B cell (primary cell): ENCODE results near the gene EIF2AK2. TPM values are rescaled to one million over a fixed set of nuclear protein-coding genes. Genes with fewer than 3 reads are reported as not detected.

Experiments used
- ATAC-seq: fragments of 200-7000 bp; cut with Tn5 transposase; one replicate; pipeline ENCODE4 v1.10.0; 2021; ENCODE audit warnings: low read depth, mild to moderate bottlenecking, moderate number of reproducible peaks, moderate library complexity
- CTCF ChIA-PET: fragments of 350-600 bp; sonication (Branson Sonifier 250); formaldehyde crosslinking; loops from one replicate; lab custom pipeline; 2021; ENCODE audit warnings: antibody characterized with exemption, inconsistent platforms; lab: Charles Lee
- POLR2A ChIA-PET: fragments of 350-600 bp; sonication (Branson Sonifier 250); formaldehyde crosslinking; loops from one replicate; lab custom pipeline; 2021; ENCODE audit warnings: antibody characterized with exemption; lab: Charles Lee
- DNase-seq: peaks from one replicate; pipeline ENCODE4 v3.0.0; 2013
- H2AFZ ChIP-seq: 2 replicates; pipeline ENCODE4 v1.6.1; 2012; ENCODE audit warnings: mild to moderate bottlenecking, low read depth, low read length; ENCODE audit not compliant: insufficient read depth, poor library complexity, severe bottlenecking
- H3K27ac ChIP-seq, 2 donors: 1 replicate in 1 of 2; 2 replicates in 1 of 2; pipeline ENCODE4 v1.5.1; 2012 to 2013; ENCODE audit warnings: low read length in 2 of 2, mild to moderate bottlenecking in 2 of 2, moderate library complexity in 1 of 2
- H3K27me3 ChIP-seq, 4 experiments: fragments of 200-600 bp in 1 of 4; sonication (generic) in 1 of 4; replicated peaks in 1 of 4; 1 replicate in 2 of 4; 2 replicates in 2 of 4; pipeline versions ENCODE4 v1.6.1 to v1.7.0; 2013 to 2016; ENCODE audit warnings: low read length in 3 of 4, mild to moderate bottlenecking in 2 of 4, mixed read lengths in 1 of 4, moderate library complexity in 1 of 4; ENCODE audit not compliant: insufficient read depth in 4 of 4, control insufficient read depth in 3 of 4; ENCODE audit errors: control extremely low read depth in 1 of 4
- H3K36me3 ChIP-seq, 2 experiments: replicated peaks in 1 of 2; 1 replicate in 1 of 2; 2 replicates in 1 of 2; pipeline versions ENCODE4 v1.6.1 to v1.7.1; 2013; ENCODE audit warnings: low read length in 1 of 2; ENCODE audit not compliant: insufficient read depth in 2 of 2, control insufficient read depth in 1 of 2; ENCODE audit errors: control extremely low read depth in 1 of 2, extremely low read depth in 1 of 2
- H3K4me1 ChIP-seq, 2 donors: fragments of 200-600 bp in 1 of 2; sonication (generic) in 1 of 2; 1 replicate in 1 of 2; 2 replicates in 1 of 2; pipeline versions ENCODE4 v1.5.1 to v1.6.1; 2013 to 2017; ENCODE audit warnings: low read length in 2 of 2; ENCODE audit not compliant: control insufficient read depth in 2 of 2, insufficient read depth in 2 of 2
- H3K4me2 ChIP-seq: replicated peaks from 2 replicates; pipeline ENCODE3; 2012; ENCODE audit warnings: mild to moderate bottlenecking, low read depth, low read length; ENCODE audit not compliant: poor library complexity, severe bottlenecking
- H3K4me3 ChIP-seq, 5 experiments: fragments of 200-600 bp in 1 of 5; sonication (generic) in 1 of 5; 1 replicate in 3 of 5; 2 replicates in 2 of 5; pipeline versions ENCODE4 v1.5.1 to v1.7.0; 2011 to 2016; ENCODE audit warnings: low read length in 4 of 5, mild to moderate bottlenecking in 4 of 5, low read depth in 2 of 5, control low read depth in 1 of 5, moderate library complexity in 1 of 5; ENCODE audit not compliant: insufficient read depth in 1 of 5; ENCODE audit errors: control extremely low read depth in 1 of 5, extremely low read depth in 1 of 5
- H3K79me2 ChIP-seq: fragments of 200-600 bp; sonication (generic); one replicate; pipeline ENCODE4 v1.6.0; 2016; ENCODE audit warnings: low read length; ENCODE audit not compliant: control insufficient read depth, insufficient read depth
- H3K9ac ChIP-seq: fragments of 200-600 bp; sonication (generic); 2 replicates; pipeline ENCODE4 v1.6.1; 2017; ENCODE audit warnings: mild to moderate bottlenecking, low read length, moderate library complexity
- H3K9me3 ChIP-seq, 3 donors: one replicate each; pipeline versions ENCODE4 v1.6.1 to v1.7.1; 2013; ENCODE audit warnings: low read length in 2 of 3; ENCODE audit not compliant: control insufficient read depth in 2 of 3, insufficient read depth in 1 of 3; ENCODE audit errors: control extremely low read depth in 1 of 3
- H4K20me1 ChIP-seq: 2 replicates; pipeline ENCODE4 v1.6.0; 2012; ENCODE audit warnings: mild to moderate bottlenecking, low read length; ENCODE audit not compliant: insufficient read depth, control insufficient read depth, poor library complexity, severe bottlenecking
- H3K27ac Mint-ChIP-seq: one replicate; pipeline ENCODE4 v1.8.0; 2021; ENCODE audit warnings: mixed read lengths
- H3K27me3 Mint-ChIP-seq: one replicate; pipeline ENCODE4 v1.8.0; 2021; ENCODE audit warnings: mixed read lengths
- H3K4me1 Mint-ChIP-seq: one replicate; pipeline ENCODE4 v1.8.0; 2021; ENCODE audit warnings: mixed read lengths
- H3K4me3 Mint-ChIP-seq: one replicate; pipeline ENCODE4 v1.8.0; 2021; ENCODE audit warnings: mixed read lengths
- H3K9me3 Mint-ChIP-seq: one replicate; pipeline ENCODE4 v1.8.0; 2022; ENCODE audit warnings: mixed read lengths; ENCODE audit not compliant: insufficient read depth
- EZH2 ChIP-seq: IDR thresholded peaks from 2 replicates; pipeline ENCODE4 v1.6.1; 2012; ENCODE audit warnings: borderline replicate concordance, low read depth, mild to moderate bottlenecking, moderate library complexity, low read length; ENCODE audit not compliant: insufficient read depth, poor library complexity, severe bottlenecking
- WGBS: methylation state at CpG from one replicate; pipeline ENCODE4 v1.1.5; 2013; ENCODE audit warnings: missing lambda C conversion rate; ENCODE audit not compliant: insufficient coverage; 5-methylcytosine and 5-hydroxymethylcytosine counted together
- intact Hi-C: fragments of 100-400 bp; cut with micrococcal nuclease; formaldehyde crosslinking; loops from one replicate; pipeline ENCODE4 v1.10.0; 2022
- polyA plus RNA-seq: library from polyadenylated mRNA; depleted of rRNA; stranded (reverse); fragments of >200 nt; gene quantifications from 2 replicates; pipeline ENCODE4 v1.2.3, GENCODE V29; 2012
- total RNA-seq, 2 donors: library from RNA; stranded (reverse); fragments of 120-200 nt in 1 of 2; gene quantifications; 1 replicate in 1 of 2; 2 replicates in 1 of 2; pipeline versions ENCODE4 v1.2.3 to v1.2.4, GENCODE V29; 2013 to 2022
- TF ChIP-seq, protein P1 (sequence below): fragments of 200-600 bp; IDR thresholded peaks from one replicate; pipeline ENCODE4 v1.8.0; 2022; ENCODE audit warnings: antibody characterized with exemption, mild to moderate bottlenecking

EIF2AK2 gene
- total and polyA plus RNA-seq, 2 donors (not counting 1 experiment from before 2014, with no cell fraction given): 6.5 to 36.9 TPM

DNA sequence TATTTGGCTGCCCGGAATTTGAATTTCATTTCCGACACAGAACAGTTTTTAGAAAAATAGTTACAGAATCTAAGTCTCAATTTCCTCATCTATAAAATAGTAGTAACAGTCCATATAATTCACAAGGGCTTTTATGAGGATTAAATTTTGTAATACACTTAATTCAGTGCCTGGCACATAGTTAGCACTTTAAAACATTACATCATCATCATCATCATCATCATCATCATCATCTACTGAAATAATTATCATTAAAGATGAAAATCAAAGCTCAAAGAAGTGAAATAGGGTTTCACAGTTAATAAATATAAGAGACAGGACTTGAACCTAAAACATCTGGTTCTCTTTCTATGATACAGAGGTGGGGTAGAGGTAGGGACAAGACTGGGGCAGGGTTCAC, 85.8 kb downstream of the EIF2AK2 start:
- H2AFZ ChIP-seq: no peak overlapping the region
- Mint-ChIP-seq H3K27me3 (no peaks in the 10 kb centered on the region), H3K4me3 (no peak overlapping the region), H3K9me3 (no peaks in the 10 kb centered on the region), H3K27ac (no peak overlapping the region), H3K4me1 (peaks cover 18% of the 10 kb centered on the region)
- H3K9me3 ChIP-seq: peaks cover 0 to 2% (median 0%) of the 10 kb centered on the region in 3 donors
- no peak overlapping the region for H3K27ac ChIP-seq
- peaks cover 40% of the 10 kb centered on the region for H4K20me1 ChIP-seq
- no peak for TF ChIP-seq EZH2
- TF ChIP-seq, protein P1, sequence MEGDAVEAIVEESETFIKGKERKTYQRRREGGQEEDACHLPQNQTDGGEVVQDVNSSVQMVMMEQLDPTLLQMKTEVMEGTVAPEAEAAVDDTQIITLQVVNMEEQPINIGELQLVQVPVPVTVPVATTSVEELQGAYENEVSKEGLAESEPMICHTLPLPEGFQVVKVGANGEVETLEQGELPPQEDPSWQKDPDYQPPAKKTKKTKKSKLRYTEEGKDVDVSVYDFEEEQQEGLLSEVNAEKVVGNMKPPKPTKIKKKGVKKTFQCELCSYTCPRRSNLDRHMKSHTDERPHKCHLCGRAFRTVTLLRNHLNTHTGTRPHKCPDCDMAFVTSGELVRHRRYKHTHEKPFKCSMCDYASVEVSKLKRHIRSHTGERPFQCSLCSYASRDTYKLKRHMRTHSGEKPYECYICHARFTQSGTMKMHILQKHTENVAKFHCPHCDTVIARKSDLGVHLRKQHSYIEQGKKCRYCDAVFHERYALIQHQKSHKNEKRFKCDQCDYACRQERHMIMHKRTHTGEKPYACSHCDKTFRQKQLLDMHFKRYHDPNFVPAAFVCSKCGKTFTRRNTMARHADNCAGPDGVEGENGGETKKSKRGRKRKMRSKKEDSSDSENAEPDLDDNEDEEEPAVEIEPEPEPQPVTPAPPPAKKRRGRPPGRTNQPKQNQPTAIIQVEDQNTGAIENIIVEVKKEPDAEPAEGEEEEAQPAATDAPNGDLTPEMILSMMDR: no peak
- intact Hi-C loops: no loop called here
- whole genome bisulfite sequencing: no CpG with 5 or more reads among the region's 2 CpGs
- CTCF ChIA-PET: no interaction called here
- H3K4me1 ChIP-seq: peaks cover 6% of the 10 kb centered on the region in 2 donors
- no peak for ATAC-seq
- H3K36me3 ChIP-seq: peaks cover 11 to 86% of the 10 kb centered on the region in 2 experiments
- H3K79me2 ChIP-seq: peaks cover 54% of the 10 kb centered on the region
- H3K4me3 ChIP-seq: no peak overlapping the region
- POLR2A ChIA-PET: no interaction called here
- H3K4me2 ChIP-seq: no peak overlapping the region
- no peaks in the 10 kb centered on the region for H3K27me3 ChIP-seq
- no peak for DNase-seq
- H3K9ac ChIP-seq: no peak overlapping the region

DNA sequence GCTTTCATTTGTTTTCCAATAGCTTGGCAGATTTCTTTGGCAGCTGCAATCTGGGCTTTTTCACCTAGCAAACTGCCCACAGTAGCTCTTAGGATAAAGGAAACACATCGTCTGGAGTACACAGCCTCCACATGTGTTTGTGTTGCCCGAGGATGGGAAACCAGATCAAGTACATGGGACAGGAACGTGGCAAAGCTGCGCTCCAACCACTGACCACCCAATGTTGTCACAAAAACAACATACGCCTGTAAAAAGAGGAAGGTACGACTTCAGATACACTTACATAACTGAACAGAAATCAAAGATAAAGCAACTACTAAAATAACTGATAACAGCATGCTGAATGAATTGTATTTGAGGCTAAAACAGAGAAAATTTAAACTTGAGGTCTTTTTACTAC, 88.1 kb downstream of the EIF2AK2 start:
- H3K4me3 ChIP-seq: no peak overlapping the region
- H3K4me2 ChIP-seq: no peak overlapping the region
- intact Hi-C loops: no loop called here
- no peak for ATAC-seq
- Mint-ChIP-seq H3K27me3 (no peaks in the 10 kb centered on the region), H3K27ac (no peak overlapping the region), H3K9me3 (no peaks in the 10 kb centered on the region), H3K4me1 (peaks cover 16% of the 10 kb centered on the region), H3K4me3 (no peak overlapping the region)
- H4K20me1 ChIP-seq: peaks cover 31% of the 10 kb centered on the region
- H3K27me3 ChIP-seq: no peaks in the 10 kb centered on the region
- H2AFZ ChIP-seq: no peak overlapping the region
- ChIA-PET POLR2A (no interaction called here), CTCF (interaction anchor here (1.2 kb wide), 1 partner anchor 809 kb away, joined by 7 read pairs; no protein-coding TSS in a partner anchor)
- peaks cover 6% of the 10 kb centered on the region in 2 donors for H3K4me1 ChIP-seq
- DNase-seq: no peak
- H3K9me3 ChIP-seq: no peaks in the 10 kb centered on the region
- H3K27ac ChIP-seq: no peak overlapping the region
- H3K36me3 ChIP-seq: peaks cover 5 to 93% of the 10 kb centered on the region in 2 experiments
- peaks cover 44% of the 10 kb centered on the region for H3K79me2 ChIP-seq
- TF ChIP-seq, protein P1: no peak
- no peak for TF ChIP-seq EZH2
- no peak overlapping the region for H3K9ac ChIP-seq
- WGBS: 86% methylated on average over 3 of the region's 6 CpGs
